GM12878 (cell line): ENCODE results near the gene NOP9.

Experiments
- CTCF ChIP-seq, 3 experiments: IDR thresholded peaks in 2 of 3; conservative IDR thresholded peaks in 1 of 3; 2 replicates each; pipeline ENCODE4 v1.5.1; 2011; ENCODE audit warnings: low read depth in 3 of 3, low read length in 3 of 3, mild to moderate bottlenecking in 3 of 3, control low read depth in 2 of 3, moderate library complexity in 2 of 3, inconsistent platforms in 1 of 3, mixed read lengths in 1 of 3; ENCODE audit not compliant: control insufficient read depth in 2 of 3, insufficient read depth in 1 of 3; ENCODE audit errors: extremely low read depth in 1 of 3
- POLR2A ChIP-seq: IDR thresholded peaks from 2 replicates; pipeline ENCODE4 v1.6.1; 2011; ENCODE audit warnings: low read depth, mild to moderate bottlenecking, low read length
- POLR2AphosphoS5 ChIP-seq: IDR thresholded peaks from 2 replicates; pipeline ENCODE4 v1.6.1; 2011; ENCODE audit warnings: mild to moderate bottlenecking, low read length, inconsistent platforms

- TF ChIP-seq CTCF (IDR thresholded peaks at IDR 0.05 in 2 of 3, conservative IDR thresholded peaks at IDR 0.05 in 1 of 3; ENCODE audit: control insufficient read depth in 2 of 3, extremely low read depth in 1 of 3, insufficient read depth in 1 of 3, low read depth in 3 of 3, low read length in 3 of 3) (no peak), POLR2AphosphoS5 (no peak), POLR2A (no peak)
Observed at GRCh38 chr14:24259282-24260025, 40.2 kb upstream of the NOP9 start.
